Fibroblast of villous mesenchyme (primary cell): ENCODE results near the gene HEXA. TPM values are rescaled to one million over a fixed set of nuclear protein-coding genes. Genes with fewer than 3 reads are reported as not detected.

ENCODE experiments used
- DNase-seq: peaks from one replicate; pipeline ENCODE4 v3.0.0-alpha.2; 2010; ENCODE audit warnings: low read depth
- H3K4me3 ChIP-seq: 2 replicates; pipeline ENCODE4 v1.5.1; 2011; ENCODE audit warnings: low read depth, mild to moderate bottlenecking, low read length
- total RNA-seq: library from RNA; depleted of rRNA; stranded (reverse); fragments of >200 nt; gene quantifications from 2 replicates; pipeline ENCODE4 v1.2.3, GENCODE V29; 2012
- TF ChIP-seq, protein P1 (sequence below): IDR thresholded peaks from 2 replicates; pipeline ENCODE4 v1.5.1; 2012; ENCODE audit warnings: low read depth, mild to moderate bottlenecking, low read length; ENCODE audit not compliant: insufficient read depth

HEXA gene
- total RNA-seq, 1 donor: 44.9 TPM

DNA sequence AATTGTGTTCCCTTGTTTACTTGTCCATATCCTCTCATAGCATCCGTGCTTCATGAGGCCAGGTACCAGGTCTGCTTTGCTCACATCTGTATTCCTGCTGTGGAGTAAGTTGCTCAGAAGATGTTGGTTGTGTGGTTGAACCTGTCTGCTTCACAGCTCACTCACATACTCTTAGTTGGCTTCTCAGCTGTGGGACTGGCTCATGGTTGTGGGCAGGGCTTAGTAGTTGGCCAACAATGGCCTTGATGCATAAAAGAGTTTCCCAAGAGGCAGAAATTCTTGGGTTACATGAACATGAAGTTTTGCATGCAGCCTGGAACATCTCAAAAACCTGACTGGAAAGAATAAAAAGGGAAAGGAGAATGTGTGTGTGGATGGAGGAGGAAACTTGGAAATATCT, 72.9 kb downstream of the HEXA start:
- TF ChIP-seq, protein P1, sequence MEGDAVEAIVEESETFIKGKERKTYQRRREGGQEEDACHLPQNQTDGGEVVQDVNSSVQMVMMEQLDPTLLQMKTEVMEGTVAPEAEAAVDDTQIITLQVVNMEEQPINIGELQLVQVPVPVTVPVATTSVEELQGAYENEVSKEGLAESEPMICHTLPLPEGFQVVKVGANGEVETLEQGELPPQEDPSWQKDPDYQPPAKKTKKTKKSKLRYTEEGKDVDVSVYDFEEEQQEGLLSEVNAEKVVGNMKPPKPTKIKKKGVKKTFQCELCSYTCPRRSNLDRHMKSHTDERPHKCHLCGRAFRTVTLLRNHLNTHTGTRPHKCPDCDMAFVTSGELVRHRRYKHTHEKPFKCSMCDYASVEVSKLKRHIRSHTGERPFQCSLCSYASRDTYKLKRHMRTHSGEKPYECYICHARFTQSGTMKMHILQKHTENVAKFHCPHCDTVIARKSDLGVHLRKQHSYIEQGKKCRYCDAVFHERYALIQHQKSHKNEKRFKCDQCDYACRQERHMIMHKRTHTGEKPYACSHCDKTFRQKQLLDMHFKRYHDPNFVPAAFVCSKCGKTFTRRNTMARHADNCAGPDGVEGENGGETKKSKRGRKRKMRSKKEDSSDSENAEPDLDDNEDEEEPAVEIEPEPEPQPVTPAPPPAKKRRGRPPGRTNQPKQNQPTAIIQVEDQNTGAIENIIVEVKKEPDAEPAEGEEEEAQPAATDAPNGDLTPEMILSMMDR: no peak
- no peak for DNase-seq
- H3K4me3 ChIP-seq: no peak overlapping the region

Other genes with a start within 250 kb of the HEXA start
- under 0.01 and 0.43 TPM in 2 replicates for gene GRAMD2A, start 178.2 kb downstream of the HEXA start, total RNA-seq
- 1,898 and 2,239 TPM in 2 replicates for gene PKM, start 144.8 kb downstream of the HEXA start, total RNA-seq
- 25.9 and 29.6 TPM in 2 replicates for gene PARP6, start 103.5 kb downstream of the HEXA start, total RNA-seq
- 0.32 TPM in 1 of 2 replicates, not detected in the other for gene CELF6, start 55.9 kb downstream of the HEXA start, total RNA-seq
- not detected in 2 replicates for gene TMEM202, start 22.3 kb upstream of the HEXA start, total RNA-seq
- gene ARIH1, start 98.3 kb upstream of the HEXA start, total RNA-seq: 21.3 and 37.6 TPM in 2 replicates